LoVo (cell line): ENCODE data around the gene CLEC2A.
"Not testable (repeated sequence)": the region's sequence is repeated elsewhere in the genome, so short reads cannot be mapped to it uniquely, and the experiment has no call there.

ENCODE experiments used
- DNase-seq: peaks from one replicate; pipeline ENCODE4 v3.0.0-alpha.2; 2016; ENCODE audit warnings: low spot score

The CLEC2A gene

GRCh38 chr12:9932270-9932669 lies at the start of gene CLEC2A:
CLEC2A (minus strand) TSS chr12:9932370; CDS start chr12:9932329, 41 bp downstream.
- no peak for DNase-seq

- DNase-seq = no peak
Measured at GRCh38 chr12:9980126-9980525, 48.0 kb upstream of the CLEC2A start.

- no peak for DNase-seq
Measured at GRCh38 chr12:9977916-9978315, 45.7 kb upstream of the CLEC2A start.

- DNase-seq = not testable (repeated sequence)
Measured at GRCh38 chr12:9976626-9977025, 44.5 kb upstream of the CLEC2A start.

- DNase-seq = no peak
Measured at GRCh38 chr12:9975614-9976013, 43.4 kb upstream of the CLEC2A start.

GRCh38 chr12:9974731-9975130 lies 42.6 kb upstream of the CLEC2A start:
- DNase-seq = not testable (repeated sequence)

- no peak for DNase-seq
Measured at GRCh38 chr12:9973949-9974348, 41.8 kb upstream of the CLEC2A start.

- DNase-seq = no peak
Measured at GRCh38 chr12:9971181-9971580, 39.0 kb upstream of the CLEC2A start, which contains the start of gene CLEC12A. CLEC12A (plus strand) TSS chr12:9971409; CDS start chr12:9971597, 188 bp downstream.

- no peak for DNase-seq
Measured at GRCh38 chr12:9969673-9970072, 37.5 kb upstream of the CLEC2A start.

- DNase-seq = no peak
Measured at GRCh38 chr12:9961901-9962300, 29.7 kb upstream of the CLEC2A start.

- no peak for DNase-seq
Measured at GRCh38 chr12:9961106-9961505, 28.9 kb upstream of the CLEC2A start.

GRCh38 chr12:9960590-9960989 lies 28.4 kb upstream of the CLEC2A start:
- DNase-seq = no peak

GRCh38 chr12:9957834-9958233 lies 25.7 kb upstream of the CLEC2A start:
- no peak for DNase-seq

- not testable (repeated sequence) for DNase-seq
Measured at GRCh38 chr12:9952954-9953729, 21.0 kb upstream of the CLEC2A start.

- no peak for DNase-seq
Measured at GRCh38 chr12:9951026-9951675, 19.0 kb upstream of the CLEC2A start.

- DNase-seq = no peak
Measured at GRCh38 chr12:9948606-9949296, 16.6 kb upstream of the CLEC2A start.

- DNase-seq = no peak
Measured at GRCh38 chr12:9947674-9948073, 15.5 kb upstream of the CLEC2A start.

- DNase-seq = no peak
Measured at GRCh38 chr12:9944391-9944790, 12.2 kb upstream of the CLEC2A start.

- no peak for DNase-seq
Measured at GRCh38 chr12:9943240-9943639, 11.1 kb upstream of the CLEC2A start.

- DNase-seq = no peak
Measured at GRCh38 chr12:9941838-9942237, 9.7 kb upstream of the CLEC2A start.

- DNase-seq = no peak
Measured at GRCh38 chr12:9940375-9940774, 8.2 kb upstream of the CLEC2A start.

- DNase-seq = no peak
Measured at GRCh38 chr12:9936591-9936990, 4.4 kb upstream of the CLEC2A start.

GRCh38 chr12:9935026-9935425 lies 2.9 kb upstream of the CLEC2A start:
- no peak for DNase-seq
